Tibial artery (tissue), 4 donors: ENCODE data around the gene EIF2B2.
A peak's percentile ranks its signal among the peaks of the same experiment; 100 is the strongest.

ENCODE experiments used
- DNase-seq, 2 donors: peaks; one replicate each; pipeline ENCODE4 v3.0.0-alpha.2; 2019
- H3K27ac ChIP-seq, 2 donors: fragments of 200-600 bp; sonication (generic) in 1 of 2; 1 replicate in 1 of 2; 2 replicates in 1 of 2; pipeline ENCODE4 v1.5.1; 2018 to 2019; ENCODE audit warnings: mild to moderate bottlenecking in 1 of 2
- H3K27me3 ChIP-seq, 2 donors: fragments of 200-600 bp; sonication (generic) in 1 of 2; one replicate each; pipeline versions ENCODE4 v1.5.1 to v1.6.0; 2016 to 2019
- H3K36me3 ChIP-seq, 3 donors: fragments of 200-600 bp; sonication (generic) in 2 of 3; one replicate each; pipeline ENCODE4 v1.5.1; 2016 to 2019; ENCODE audit warnings: mild to moderate bottlenecking in 2 of 3
- H3K4me1 ChIP-seq, 4 donors: fragments of 200-600 bp; sonication (generic) in 2 of 4; 1 replicate in 3 of 4; 2 replicates in 1 of 4; pipeline ENCODE4 v1.5.1; 2016 to 2019
- H3K4me3 ChIP-seq, 2 donors: fragments of 200-600 bp; sonication (generic) in 1 of 2; 1 replicate in 1 of 2; 2 replicates in 1 of 2; pipeline ENCODE4 v1.5.1; 2018 to 2019; ENCODE audit warnings: mild to moderate bottlenecking in 2 of 2
- H3K9me3 ChIP-seq, 3 donors: fragments of 200-600 bp; sonication (generic) in 1 of 3; one replicate each; pipeline ENCODE4 v1.5.1; 2016 to 2019
- CTCF ChIP-seq, 2 experiments: fragments of 200-600 bp in 1 of 2; fragments of 450-650 bp in 1 of 2; IDR thresholded peaks; one replicate each; pipeline ENCODE4 v1.5.1; 2017 to 2019; ENCODE audit warnings: antibody characterized with exemption in 2 of 2, mild to moderate bottlenecking in 1 of 2, moderate library complexity in 1 of 2
- intact Hi-C: fragments of 100-400 bp; cut with DNase I; formaldehyde crosslinking; loops from one replicate; pipeline ENCODE4 v1.15.0; 2023; ENCODE audit warnings: low total_unique reads

EIF2B2 gene

GRCh38 chr14:75050852-75051555 is 48.3 kb downstream of the EIF2B2 start, which contains the start of gene MLH3:
Gene MLH3, minus strand, starts transcription at chr14:75051467. Its CDS starts 1,812 bp downstream, at chr14:75049655.
- H3K27ac ChIP-seq, result peak within 1 kb of the TSS; percentile 87 to 96
- H3K27me3 ChIP-seq, result no peaks in the 10 kb centered on the region
- peak; percentile 74 to 89 for DNase-seq
- no peaks in the 10 kb centered on the region for H3K9me3 ChIP-seq
- peaks cover 0 to 38% (median 18%) of the 10 kb centered on the region in 4 donors for H3K4me1 ChIP-seq
- H3K4me3 ChIP-seq, result peak within 1 kb of the TSS; percentile 56 to 68
- no peaks in the 10 kb centered on the region for H3K36me3 ChIP-seq
- no peak for TF ChIP-seq CTCF (IDR thresholded peaks at IDR 0.05)
- intact Hi-C loops, result no loop called here

DNA sequence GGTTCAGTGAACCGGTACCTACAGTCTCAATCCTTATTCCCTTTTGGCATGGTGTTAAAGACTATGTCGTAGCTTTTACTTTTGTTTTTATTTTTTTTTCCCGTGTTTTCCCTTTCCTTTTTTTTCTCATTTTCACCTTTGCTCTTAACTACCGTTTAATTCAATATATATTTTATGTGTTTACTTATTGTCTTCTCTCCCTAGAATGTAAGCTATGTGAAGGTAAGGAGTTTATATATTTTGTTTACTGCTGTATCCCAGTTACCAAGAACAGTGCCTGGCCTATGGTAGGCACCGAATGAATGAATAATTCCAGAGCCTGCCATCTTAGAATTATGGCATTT is 48.8 kb downstream of the EIF2B2 start:
- H3K27ac ChIP-seq, result peak overlapping the region; percentile 87 to 96

DNA sequence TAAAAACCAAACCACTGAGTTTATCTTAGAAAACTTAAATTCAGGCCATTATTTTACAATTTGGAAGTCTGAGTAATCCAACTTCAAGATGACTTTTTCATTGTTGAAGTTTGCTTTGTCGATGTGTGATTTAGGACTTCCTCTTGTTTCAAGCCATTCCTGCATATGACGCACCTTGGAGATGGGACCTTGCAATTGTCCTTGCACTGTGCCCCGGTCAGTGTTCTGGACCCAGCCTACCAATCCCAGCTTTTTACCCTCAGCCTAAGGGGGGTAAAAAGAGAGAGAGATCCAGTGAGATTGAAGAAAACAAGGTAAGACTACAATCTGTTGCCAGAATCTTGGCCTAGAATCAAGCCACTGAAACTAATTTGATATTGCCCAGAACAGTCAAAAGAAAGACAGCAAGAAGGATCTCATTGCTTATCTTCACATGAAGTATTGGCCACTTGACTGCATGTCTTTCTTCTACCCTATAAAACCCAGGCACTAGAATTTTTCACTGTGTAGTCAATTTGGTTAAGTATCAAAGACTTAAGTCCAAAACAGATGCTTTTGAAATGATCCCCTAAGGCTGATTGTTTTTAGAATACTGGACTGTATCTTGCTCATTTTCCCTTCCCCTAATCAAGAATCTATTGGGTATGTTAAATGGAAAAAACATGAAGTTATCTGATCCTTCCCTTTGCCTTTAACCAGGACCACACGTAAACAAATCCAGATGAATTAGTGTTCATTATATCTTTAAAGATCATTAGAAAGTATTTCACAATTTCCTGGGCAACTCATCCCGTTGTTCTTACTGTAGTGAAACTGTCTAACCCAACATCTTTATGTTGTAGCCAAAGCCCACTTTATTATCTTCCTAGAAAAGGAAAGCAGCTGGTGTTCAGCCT is 50.9 kb downstream of the EIF2B2 start:
- no peak for TF ChIP-seq CTCF (IDR thresholded peaks at IDR 0.05)
- peaks cover 0 to 29% (median 16%) of the 10 kb centered on the region in 4 donors for H3K4me1 ChIP-seq
- H3K27me3 ChIP-seq, result no peaks in the 10 kb centered on the region
- no peak for DNase-seq
- no peaks in the 10 kb centered on the region for H3K36me3 ChIP-seq
- no peak overlapping the region for H3K4me3 ChIP-seq
- no peaks in the 10 kb centered on the region for H3K9me3 ChIP-seq
- H3K27ac ChIP-seq, result no peak overlapping the region
- intact Hi-C loops, result no loop called here

More for the DNA sequence above, 48.8 kb downstream of the EIF2B2 start:
- intact Hi-C loops, result no loop called here
- no peaks in the 10 kb centered on the region for H3K36me3 ChIP-seq
- H3K27me3 ChIP-seq, result no peaks in the 10 kb centered on the region
- H3K4me3 ChIP-seq, result peak overlapping the region; percentile 56 to 68
- H3K9me3 ChIP-seq, result no peaks in the 10 kb centered on the region
- peaks cover 0 to 38% (median 18%) of the 10 kb centered on the region in 4 donors for H3K4me1 ChIP-seq
- TF ChIP-seq CTCF (IDR thresholded peaks at IDR 0.05), result no peak
- no peak for DNase-seq

- DNase-seq, result no peak
- intact Hi-C loops, result no loop called here
- H3K4me1 ChIP-seq, result peaks cover 0 to 21% (median 11%) of the 10 kb centered on the region in 4 donors
- no peaks in the 10 kb centered on the region for H3K27me3 ChIP-seq
- no peaks in the 10 kb centered on the region for H3K9me3 ChIP-seq
- H3K36me3 ChIP-seq, result no peaks in the 10 kb centered on the region
- no peak overlapping the region for H3K27ac ChIP-seq
- H3K4me3 ChIP-seq, result no peak overlapping the region
- TF ChIP-seq CTCF (IDR thresholded peaks at IDR 0.05), result no peak
These were observed 51.7 kb downstream of the EIF2B2 start for GRCh38 chr14:75054421-75054820.

DNA sequence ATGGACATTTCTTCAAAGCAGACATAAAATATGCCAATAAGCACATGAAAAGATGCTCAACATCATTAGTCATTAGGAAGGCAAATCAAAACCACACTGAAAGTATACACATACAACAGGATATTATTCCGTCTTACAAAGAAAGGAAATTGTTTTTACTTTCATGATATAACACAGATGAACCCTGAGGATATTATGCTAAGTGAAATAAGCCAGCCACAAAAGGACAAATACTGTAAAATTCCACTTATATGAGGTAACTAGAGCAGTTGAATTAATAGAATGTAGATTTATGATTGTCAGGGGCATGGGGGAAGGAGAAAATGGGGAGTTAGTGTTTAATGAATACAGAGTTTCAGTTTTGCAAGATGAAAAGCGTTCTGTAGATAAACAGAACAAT is 56.9 kb downstream of the EIF2B2 start:
- TF ChIP-seq CTCF (IDR thresholded peaks at IDR 0.05), result no peak
- no peaks in the 10 kb centered on the region for H3K36me3 ChIP-seq
- no peaks in the 10 kb centered on the region for H3K9me3 ChIP-seq
- no peaks in the 10 kb centered on the region for H3K27me3 ChIP-seq
- intact Hi-C loops, result loop anchor here (10.0 kb wide), 1 partner anchor 105 kb away; the partner anchor contains the start of gene PGF
- H3K4me3 ChIP-seq, result no peak overlapping the region
- peaks cover 0 to 14% (median 7%) of the 10 kb centered on the region in 4 donors for H3K4me1 ChIP-seq
- DNase-seq, result no peak
- H3K27ac ChIP-seq, result no peak overlapping the region
